WTC11 (cell line): ENCODE data around the gene ASXL3. TPM values are rescaled to one million over a fixed set of nuclear protein-coding genes. Genes with fewer than 3 reads are reported as not detected.

Experiments
- ATAC-seq: fragments of 200-7000 bp; cut with Tn5 transposase; 2 replicates; pipeline ENCODE4 v1.10.0; 2021; ENCODE audit warnings: mild to moderate bottlenecking, moderate library complexity
- CTCF ChIA-PET: fragments of 300-600 bp; sonication (Branson Sonifier 250); formaldehyde crosslinking; loops from one replicate; lab custom pipeline; 2021; ENCODE audit warnings: antibody characterized with exemption; lab: Charles Lee
- POLR2A ChIA-PET: fragments of 350-600 bp; sonication (Branson Sonifier 250); formaldehyde crosslinking; loops from one replicate; lab custom pipeline; 2021; ENCODE audit warnings: antibody characterized with exemption; lab: Charles Lee
- DNase-seq: peaks from one replicate; pipeline ENCODE4 v3.0.0; 2021; ENCODE audit warnings: low spot score
- H3K27ac Mint-ChIP-seq: 2 replicates; pipeline ENCODE4 v1.8.0; 2021; ENCODE audit warnings: mixed read lengths
- H3K27me3 Mint-ChIP-seq: 2 replicates; pipeline ENCODE4 v1.8.0; 2021; ENCODE audit warnings: low read depth, mild to moderate bottlenecking, moderate library complexity, mixed read lengths
- H3K36me3 Mint-ChIP-seq: 2 replicates; pipeline ENCODE4 v1.8.0; 2021; ENCODE audit warnings: mixed read lengths
- H3K4me1 Mint-ChIP-seq: 2 replicates; pipeline ENCODE4 v1.8.0; 2022; ENCODE audit warnings: mixed read lengths
- H3K4me3 Mint-ChIP-seq: 2 replicates; pipeline ENCODE4 v1.8.0; 2021; ENCODE audit warnings: mild to moderate bottlenecking, moderate library complexity, mixed read lengths
- H3K9me3 Mint-ChIP-seq: 2 replicates; pipeline ENCODE4 v1.8.0; 2021; ENCODE audit warnings: mixed read lengths
- CREB1 ChIP-seq: sonication (generic); formaldehyde crosslinking; IDR thresholded peaks from 2 replicates; pipeline ENCODE4 v1.8.0; 2023; ENCODE audit warnings: mild to moderate bottlenecking, missing genetic modification reagents
- EMX1 ChIP-seq: fragments of 250-450 bp; sonication (Bioruptor Pico); IDR thresholded peaks from 2 replicates; pipeline ENCODE4 v1.8.0; 2021; ENCODE audit warnings: mild to moderate bottlenecking
- FOXJ3 ChIP-seq: sonication (generic); formaldehyde crosslinking; IDR thresholded peaks from 2 replicates; pipeline ENCODE4 v1.9.0; 2021; ENCODE audit warnings: missing genetic modification reagents, mild to moderate bottlenecking, borderline replicate concordance
- FOXK1 ChIP-seq: sonication (generic); formaldehyde crosslinking; IDR thresholded peaks from 2 replicates; pipeline ENCODE4 v1.8.0; 2022; ENCODE audit warnings: mild to moderate bottlenecking, moderate library complexity, missing genetic modification reagents
- GTF2I ChIP-seq: fragments of 250-450 bp; sonication (Bioruptor Pico); conservative IDR thresholded peaks from 2 replicates; pipeline ENCODE4 v1.4.0; 2021; ENCODE audit warnings: mild to moderate bottlenecking
- JAZF1 ChIP-seq: fragments of 250-450 bp; sonication (Bioruptor Pico); IDR thresholded peaks from 2 replicates; pipeline ENCODE4 v1.9.0; 2021; ENCODE audit warnings: moderate library complexity, mild to moderate bottlenecking, inconsistent platforms
- MAX ChIP-seq: sonication (generic); formaldehyde crosslinking; IDR thresholded peaks from 2 replicates; pipeline ENCODE4 v1.8.0; 2022; ENCODE audit warnings: mild to moderate bottlenecking, missing genetic modification reagents
- NR1H2 ChIP-seq: sonication (generic); formaldehyde crosslinking; IDR thresholded peaks from 2 replicates; pipeline ENCODE4 v1.9.0; 2021; ENCODE audit warnings: mild to moderate bottlenecking, moderate library complexity, missing genetic modification reagents
- TCF7 ChIP-seq: sonication (generic); formaldehyde crosslinking; IDR thresholded peaks from 2 replicates; pipeline ENCODE4 v1.8.0; 2022; ENCODE audit warnings: mild to moderate bottlenecking, low read depth, missing genetic modification reagents, moderate library complexity
- TEAD4 ChIP-seq: sonication (generic); formaldehyde crosslinking; IDR thresholded peaks from 2 replicates; pipeline ENCODE4 v1.8.0; 2022; ENCODE audit warnings: mild to moderate bottlenecking, missing genetic modification reagents
- USF1 ChIP-seq: sonication (generic); formaldehyde crosslinking; IDR thresholded peaks from 2 replicates; pipeline ENCODE4 v1.8.0; 2022; ENCODE audit warnings: mild to moderate bottlenecking, missing genetic modification reagents
- USF2 ChIP-seq: sonication (generic); formaldehyde crosslinking; IDR thresholded peaks from 2 replicates; pipeline ENCODE4 v1.8.1; 2023; ENCODE audit warnings: mild to moderate bottlenecking, missing genetic modification reagents, moderate library complexity
- ZNF396 ChIP-seq: fragments of 250-450 bp; sonication (Bioruptor Pico); IDR thresholded peaks from 2 replicates; pipeline ENCODE4 v1.8.0; 2021; ENCODE audit warnings: mild to moderate bottlenecking, moderate library complexity, borderline replicate concordance
- ZSCAN18 ChIP-seq: fragments of 250-450 bp; sonication (Bioruptor Pico); IDR thresholded peaks from 2 replicates; pipeline ENCODE4 v2.1.2; 2022; ENCODE audit warnings: mild to moderate bottlenecking, moderate library complexity
- total RNA-seq: library from RNA; stranded (reverse); gene quantifications from 3 replicates; pipeline ENCODE4 v1.2.3, GENCODE V29; 2021
- TF ChIP-seq, protein P1 (sequence below): sonication (generic); formaldehyde crosslinking; IDR thresholded peaks from 2 replicates; pipeline ENCODE4 v1.8.0; 2023; ENCODE audit warnings: missing genetic modification reagents, mild to moderate bottlenecking, borderline replicate concordance
- TF ChIP-seq, protein P2 (sequence below): sonication (generic); formaldehyde crosslinking; IDR thresholded peaks from 2 replicates; pipeline ENCODE4 v1.8.0; 2022; ENCODE audit warnings: missing genetic modification reagents

Gene ASXL3
- total RNA-seq, 1 experiment from 2014 or later: 0.35 TPM

- CTCF ChIA-PET: interaction anchor here (0.8 to 2.1 kb wide), 2 partner anchors 12 to 518 kb away, joined by 3 to 6 read pairs; no protein-coding TSS in a partner anchor
- H3K36me3 Mint-ChIP-seq: no peaks in the 10 kb centered on the region
- no peak overlapping the region for H3K27ac Mint-ChIP-seq
- ATAC-seq (peak; percentile 58), DNase-seq (no peak)
- no peaks in the 10 kb centered on the region for H3K9me3 Mint-ChIP-seq
- H3K27me3 Mint-ChIP-seq: no peaks in the 10 kb centered on the region
- peaks cover 18% of the 10 kb centered on the region for H3K4me1 Mint-ChIP-seq
- TF ChIP-seq FOXJ3 (CRISPR knock-in tag) (no peak), TEAD4 (no peak), TCF7 (no peak), ZSCAN18 (CRISPR knock-in tag) (no peak), GTF2I (CRISPR knock-in tag) (no peak), NR1H2 (CRISPR knock-in tag) (no peak), USF2 (CRISPR knock-in tag) (no peak), JAZF1 (CRISPR knock-in tag) (no peak), EMX1 (CRISPR knock-in tag) (no peak), USF1 (CRISPR knock-in tag) (no peak), FOXK1 (no peak), ZNF396 (no peak), MAX (no peak), CREB1 (CRISPR knock-in tag) (no peak)
- TF ChIP-seq, protein P1, sequence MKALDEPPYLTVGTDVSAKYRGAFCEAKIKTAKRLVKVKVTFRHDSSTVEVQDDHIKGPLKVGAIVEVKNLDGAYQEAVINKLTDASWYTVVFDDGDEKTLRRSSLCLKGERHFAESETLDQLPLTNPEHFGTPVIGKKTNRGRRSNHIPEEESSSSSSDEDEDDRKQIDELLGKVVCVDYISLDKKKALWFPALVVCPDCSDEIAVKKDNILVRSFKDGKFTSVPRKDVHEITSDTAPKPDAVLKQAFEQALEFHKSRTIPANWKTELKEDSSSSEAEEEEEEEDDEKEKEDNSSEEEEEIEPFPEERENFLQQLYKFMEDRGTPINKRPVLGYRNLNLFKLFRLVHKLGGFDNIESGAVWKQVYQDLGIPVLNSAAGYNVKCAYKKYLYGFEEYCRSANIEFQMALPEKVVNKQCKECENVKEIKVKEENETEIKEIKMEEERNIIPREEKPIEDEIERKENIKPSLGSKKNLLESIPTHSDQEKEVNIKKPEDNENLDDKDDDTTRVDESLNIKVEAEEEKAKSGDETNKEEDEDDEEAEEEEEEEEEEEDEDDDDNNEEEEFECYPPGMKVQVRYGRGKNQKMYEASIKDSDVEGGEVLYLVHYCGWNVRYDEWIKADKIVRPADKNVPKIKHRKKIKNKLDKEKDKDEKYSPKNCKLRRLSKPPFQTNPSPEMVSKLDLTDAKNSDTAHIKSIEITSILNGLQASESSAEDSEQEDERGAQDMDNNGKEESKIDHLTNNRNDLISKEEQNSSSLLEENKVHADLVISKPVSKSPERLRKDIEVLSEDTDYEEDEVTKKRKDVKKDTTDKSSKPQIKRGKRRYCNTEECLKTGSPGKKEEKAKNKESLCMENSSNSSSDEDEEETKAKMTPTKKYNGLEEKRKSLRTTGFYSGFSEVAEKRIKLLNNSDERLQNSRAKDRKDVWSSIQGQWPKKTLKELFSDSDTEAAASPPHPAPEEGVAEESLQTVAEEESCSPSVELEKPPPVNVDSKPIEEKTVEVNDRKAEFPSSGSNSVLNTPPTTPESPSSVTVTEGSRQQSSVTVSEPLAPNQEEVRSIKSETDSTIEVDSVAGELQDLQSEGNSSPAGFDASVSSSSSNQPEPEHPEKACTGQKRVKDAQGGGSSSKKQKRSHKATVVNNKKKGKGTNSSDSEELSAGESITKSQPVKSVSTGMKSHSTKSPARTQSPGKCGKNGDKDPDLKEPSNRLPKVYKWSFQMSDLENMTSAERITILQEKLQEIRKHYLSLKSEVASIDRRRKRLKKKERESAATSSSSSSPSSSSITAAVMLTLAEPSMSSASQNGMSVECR (CRISPR knock-in tag): no peak
- TF ChIP-seq, protein P2, sequence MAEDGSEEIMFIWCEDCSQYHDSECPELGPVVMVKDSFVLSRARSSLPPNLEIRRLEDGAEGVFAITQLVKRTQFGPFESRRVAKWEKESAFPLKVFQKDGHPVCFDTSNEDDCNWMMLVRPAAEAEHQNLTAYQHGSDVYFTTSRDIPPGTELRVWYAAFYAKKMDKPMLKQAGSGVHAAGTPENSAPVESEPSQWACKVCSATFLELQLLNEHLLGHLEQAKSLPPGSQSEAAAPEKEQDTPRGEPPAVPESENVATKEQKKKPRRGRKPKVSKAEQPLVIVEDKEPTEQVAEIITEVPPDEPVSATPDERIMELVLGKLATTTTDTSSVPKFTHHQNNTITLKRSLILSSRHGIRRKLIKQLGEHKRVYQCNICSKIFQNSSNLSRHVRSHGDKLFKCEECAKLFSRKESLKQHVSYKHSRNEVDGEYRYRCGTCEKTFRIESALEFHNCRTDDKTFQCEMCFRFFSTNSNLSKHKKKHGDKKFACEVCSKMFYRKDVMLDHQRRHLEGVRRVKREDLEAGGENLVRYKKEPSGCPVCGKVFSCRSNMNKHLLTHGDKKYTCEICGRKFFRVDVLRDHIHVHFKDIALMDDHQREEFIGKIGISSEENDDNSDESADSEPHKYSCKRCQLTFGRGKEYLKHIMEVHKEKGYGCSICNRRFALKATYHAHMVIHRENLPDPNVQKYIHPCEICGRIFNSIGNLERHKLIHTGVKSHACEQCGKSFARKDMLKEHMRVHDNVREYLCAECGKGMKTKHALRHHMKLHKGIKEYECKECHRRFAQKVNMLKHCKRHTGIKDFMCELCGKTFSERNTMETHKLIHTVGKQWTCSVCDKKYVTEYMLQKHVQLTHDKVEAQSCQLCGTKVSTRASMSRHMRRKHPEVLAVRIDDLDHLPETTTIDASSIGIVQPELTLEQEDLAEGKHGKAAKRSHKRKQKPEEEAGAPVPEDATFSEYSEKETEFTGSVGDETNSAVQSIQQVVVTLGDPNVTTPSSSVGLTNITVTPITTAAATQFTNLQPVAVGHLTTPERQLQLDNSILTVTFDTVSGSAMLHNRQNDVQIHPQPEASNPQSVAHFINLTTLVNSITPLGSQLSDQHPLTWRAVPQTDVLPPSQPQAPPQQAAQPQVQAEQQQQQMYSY (CRISPR knock-in tag): no peak
- TF ChIP-seq, all 79 proteins: peak for 0
- POLR2A ChIA-PET: no interaction called here
- H3K4me3 Mint-ChIP-seq: no peak overlapping the region
Measured at GRCh38 chr18:33749834-33750233, 171.8 kb downstream of the ASXL3 start.
